CD14-positive monocyte (primary cell): Measurements from ENCODE around the gene RDH5. TPM values are rescaled to one million over a fixed set of nuclear protein-coding genes. Genes with fewer than 3 reads are reported as not detected.

Source experiments
- DNase-seq, 3 donors: peaks; one replicate each; pipeline ENCODE4 v3.0.0-alpha.2; 2011 to 2022
- H2AFZ ChIP-seq: 2 replicates; pipeline ENCODE4 v1.6.0; 2012; ENCODE audit warnings: mild to moderate bottlenecking, low read depth, low read length, inconsistent platforms; ENCODE audit not compliant: insufficient read depth, poor library complexity, severe bottlenecking
- H3K27ac ChIP-seq, 2 donors: 1 replicate in 1 of 2; 2 replicates in 1 of 2; pipeline ENCODE4 v1.5.1; 2012 to 2013; ENCODE audit warnings: low read length in 2 of 2, control low read depth in 1 of 2, inconsistent platforms in 1 of 2, low read depth in 1 of 2, mild to moderate bottlenecking in 1 of 2
- H3K27me3 ChIP-seq, 2 donors: one replicate each; pipeline versions ENCODE4 v1.6.0 to v1.6.1; 2011 to 2013; ENCODE audit warnings: low read length in 2 of 2; ENCODE audit not compliant: control insufficient read depth in 2 of 2, insufficient read depth in 2 of 2
- H3K36me3 ChIP-seq, 2 donors: replicated peaks in 1 of 2; 1 replicate in 1 of 2; 2 replicates in 1 of 2; pipeline versions ENCODE4 v1.5.1 to v1.6.1; 2012 to 2013; ENCODE audit warnings: low read length in 2 of 2, control low read depth in 1 of 2, inconsistent platforms in 1 of 2, mild to moderate bottlenecking in 1 of 2; ENCODE audit not compliant: insufficient read depth in 2 of 2, control insufficient read depth in 1 of 2
- H3K4me1 ChIP-seq, 2 donors: 1 replicate in 1 of 2; 2 replicates in 1 of 2; pipeline versions ENCODE4 v1.5.1 to v1.6.1; 2012 to 2013; ENCODE audit warnings: low read length in 2 of 2, control low read depth in 1 of 2, inconsistent platforms in 1 of 2, mild to moderate bottlenecking in 1 of 2, moderate library complexity in 1 of 2; ENCODE audit not compliant: insufficient read depth in 2 of 2, control insufficient read depth in 1 of 2
- H3K4me2 ChIP-seq: replicated peaks from 2 replicates; pipeline ENCODE3; 2012; ENCODE audit warnings: low read length, moderate library complexity, mild to moderate bottlenecking; ENCODE audit not compliant: poor library complexity, severe bottlenecking; ENCODE audit errors: extremely low read depth
- H3K4me3 ChIP-seq, 3 experiments: fragments of 200-600 bp in 1 of 3; sonication (generic) in 1 of 3; replicated peaks in 1 of 3; 1 replicate in 2 of 3; 2 replicates in 1 of 3; pipeline ENCODE4 v1.5.1; 2011 to 2013; ENCODE audit warnings: low read length in 3 of 3, mild to moderate bottlenecking in 3 of 3, control low read depth in 2 of 3, low read depth in 2 of 3, inconsistent platforms in 1 of 3, moderate library complexity in 1 of 3
- H3K79me2 ChIP-seq: 2 replicates; pipeline ENCODE4 v1.6.0; 2012; ENCODE audit warnings: mild to moderate bottlenecking, control low read depth, inconsistent platforms, low read length, moderate library complexity; ENCODE audit not compliant: insufficient read depth
- H3K9ac ChIP-seq: 2 replicates; pipeline ENCODE4 v1.6.0; 2017; ENCODE audit warnings: low read length, mild to moderate bottlenecking; ENCODE audit not compliant: insufficient read depth, poor library complexity, severe bottlenecking
- H3K9me3 ChIP-seq, 2 donors: replicated peaks in 1 of 2; 1 replicate in 1 of 2; 2 replicates in 1 of 2; pipeline versions ENCODE4 v1.5.1 to v1.6.1; 2012 to 2013; ENCODE audit warnings: low read length in 2 of 2, control low read depth in 1 of 2; ENCODE audit not compliant: control insufficient read depth in 1 of 2, insufficient read depth in 1 of 2
- H4K20me1 ChIP-seq: 2 replicates; pipeline ENCODE4 v1.6.0; 2012; ENCODE audit warnings: mild to moderate bottlenecking, low read length, control low read depth, moderate library complexity; ENCODE audit not compliant: insufficient read depth
- H3K27ac Mint-ChIP-seq, 7 donors: one replicate each; pipeline ENCODE4 v1.8.0; 2020; ENCODE audit warnings: mild to moderate bottlenecking in 7 of 7, mixed read lengths in 7 of 7, moderate library complexity in 6 of 7, inconsistent platforms in 2 of 7
- H3K27me3 Mint-ChIP-seq, 3 donors: one replicate each; pipeline ENCODE4 v1.8.0; 2021 to 2022; ENCODE audit warnings: low read depth in 3 of 3, mild to moderate bottlenecking in 3 of 3, mixed read lengths in 3 of 3, moderate library complexity in 3 of 3, inconsistent platforms in 1 of 3
- H3K36me3 Mint-ChIP-seq, 2 donors: one replicate each; pipeline ENCODE4 v1.8.0; 2020; ENCODE audit warnings: mixed read lengths in 2 of 2, inconsistent platforms in 1 of 2, mild to moderate bottlenecking in 1 of 2
- H3K4me1 Mint-ChIP-seq: one replicate; pipeline ENCODE4 v1.8.0; 2020; ENCODE audit warnings: mild to moderate bottlenecking, mixed read lengths
- H3K4me3 Mint-ChIP-seq, 2 donors: one replicate each; pipeline ENCODE4 v1.8.0; 2020; ENCODE audit warnings: mild to moderate bottlenecking in 2 of 2, mixed read lengths in 2 of 2, moderate library complexity in 1 of 2
- H3K9me3 Mint-ChIP-seq, 7 donors: one replicate each; pipeline ENCODE4 v1.8.0; 2020 to 2022; ENCODE audit warnings: mixed read lengths in 7 of 7, mild to moderate bottlenecking in 6 of 7, moderate library complexity in 6 of 7, inconsistent platforms in 2 of 7
- CTCF ChIP-seq: fragments of 200-600 bp; IDR thresholded peaks from one replicate; pipeline ENCODE4 v1.8.0; 2022; ENCODE audit warnings: antibody characterized with exemption, mild to moderate bottlenecking
- WGBS: methylation state at CpG from one replicate; pipeline ENCODE4 v1.1.5; 2013; ENCODE audit warnings: missing lambda C conversion rate; ENCODE audit not compliant: insufficient coverage; 5-methylcytosine and 5-hydroxymethylcytosine counted together
- intact Hi-C, 2 donors: fragments of 100-400 bp; cut with micrococcal nuclease; formaldehyde crosslinking; loops; one replicate each; pipeline versions ENCODE4 v1.15.0 to v1.15.1; 2023
- polyA plus RNA-seq, 3 donors: library from polyadenylated mRNA; depleted of rRNA in 1 of 3; unstranded in 2 of 3; stranded (reverse) in 1 of 3; fragments of 300-500 nt in 2 of 3; fragments of >200 nt in 1 of 3; fragmentation: Illumina TruSeq in 2 of 3; gene quantifications; 1 replicate in 2 of 3; 2 replicates in 1 of 3; pipeline ENCODE4 v1.2.3, GENCODE V29; 2012 to 2021

Gene RDH5
- polyA plus RNA-seq, 3 donors: 1.2 to 10.4 (median 1.2) TPM

- no peak overlapping the region for H3K4me2 ChIP-seq
- WGBS: 98% methylated on average over 5 of the region's 5 CpGs
- no peaks in the 10 kb centered on the region for H3K79me2 ChIP-seq
- no peak overlapping the region for H3K9ac ChIP-seq
- H3K27me3 Mint-ChIP-seq: peaks cover 4 to 7% (median 6%) of the 10 kb centered on the region in 3 donors
- H3K36me3 Mint-ChIP-seq: peaks cover 5% of the 10 kb centered on the region in 2 donors
- H3K4me1 ChIP-seq: peaks cover 15 to 21% of the 10 kb centered on the region in 2 donors
- H3K4me3 Mint-ChIP-seq: no peak overlapping the region
- intact Hi-C loops: no loop called here
- no peaks in the 10 kb centered on the region for H3K36me3 ChIP-seq
- H3K9me3 ChIP-seq: no peaks in the 10 kb centered on the region
- no peak overlapping the region for H3K27ac ChIP-seq
- H4K20me1 ChIP-seq: no peaks in the 10 kb centered on the region
- no peak overlapping the region for H3K4me3 ChIP-seq
- peaks cover 29% of the 10 kb centered on the region for H3K4me1 Mint-ChIP-seq
- no peaks in the 10 kb centered on the region for H3K27me3 ChIP-seq
- no peak for TF ChIP-seq CTCF
- H2AFZ ChIP-seq: no peak overlapping the region
- H3K27ac Mint-ChIP-seq: no peak overlapping the region
- DNase-seq: no peak
- H3K9me3 Mint-ChIP-seq: no peaks in the 10 kb centered on the region
Observed at GRCh38 chr12:55685671-55686070, 34.5 kb upstream of the RDH5 start.

- 98% methylated on average over 9 of the region's 9 CpGs for WGBS
- H2AFZ ChIP-seq: no peak overlapping the region
- no peaks in the 10 kb centered on the region for H4K20me1 ChIP-seq
- H3K4me3 Mint-ChIP-seq: no peak overlapping the region
- no peaks in the 10 kb centered on the region for H3K9me3 Mint-ChIP-seq
- TF ChIP-seq CTCF: no peak
- no peak overlapping the region for H3K9ac ChIP-seq
- no peaks in the 10 kb centered on the region for H3K36me3 ChIP-seq
- H3K4me3 ChIP-seq: no peak overlapping the region
- H3K9me3 ChIP-seq: no peaks in the 10 kb centered on the region
- H3K4me1 Mint-ChIP-seq: peaks cover 21% of the 10 kb centered on the region
- H3K27ac ChIP-seq: no peak overlapping the region
- intact Hi-C loops: no loop called here
- H3K27ac Mint-ChIP-seq: no peak overlapping the region
- peaks cover 5% of the 10 kb centered on the region in 2 donors for H3K36me3 Mint-ChIP-seq
- no peak overlapping the region for H3K4me2 ChIP-seq
- no peaks in the 10 kb centered on the region for H3K27me3 ChIP-seq
- no peaks in the 10 kb centered on the region for H3K79me2 ChIP-seq
- DNase-seq: no peak
- H3K4me1 ChIP-seq: peaks cover 8 to 13% of the 10 kb centered on the region in 2 donors
- peaks cover 2 to 7% (median 6%) of the 10 kb centered on the region in 3 donors for H3K27me3 Mint-ChIP-seq
Observed at GRCh38 chr12:55686366-55687010, 33.7 kb upstream of the RDH5 start.
